Mucosa of descending colon (tissue), 3 donors: Measurements from ENCODE around the gene GJB6. TPM values are rescaled to one million over a fixed set of nuclear protein-coding genes. Genes with fewer than 3 reads are reported as not detected.

ENCODE experiments used
- ATAC-seq: fragments of 200-7000 bp; cut with Tn5 transposase; one replicate; pipeline ENCODE4 v1.9.1; 2020; ENCODE audit warnings: mild to moderate bottlenecking, moderate library complexity
- DNase-seq, 3 donors: peaks; one replicate each; pipeline ENCODE4 v3.0.0-alpha.2; 2020
- H3K36me3 ChIP-seq: fragments of 200-600 bp; one replicate; pipeline ENCODE4 v1.8.0; 2021; ENCODE audit warnings: low read depth, mild to moderate bottlenecking
- H3K4me1 ChIP-seq: fragments of 200-600 bp; one replicate; pipeline ENCODE4 v1.8.0; 2021; ENCODE audit warnings: low read depth, mild to moderate bottlenecking
- H3K4me3 ChIP-seq: fragments of 200-600 bp; one replicate; pipeline ENCODE4 v1.8.0; 2021; ENCODE audit warnings: mild to moderate bottlenecking
- H3K9me3 ChIP-seq: fragments of 200-600 bp; one replicate; pipeline ENCODE4 v1.8.0; 2021; ENCODE audit warnings: mild to moderate bottlenecking
- CTCF ChIP-seq: fragments of 200-600 bp; IDR thresholded peaks from one replicate; pipeline ENCODE4 v1.8.0; 2022; ENCODE audit warnings: antibody characterized with exemption, mild to moderate bottlenecking
- intact Hi-C, 2 donors: fragments of 100-400 bp; cut with DNase I in 1 of 2; cut with micrococcal nuclease in 1 of 2; formaldehyde crosslinking; loops; one replicate each; pipeline versions ENCODE4 v1.11.0 to v1.11.1; 2022; cut with DNase I, micrococcal nuclease
- total RNA-seq, 3 donors: library from RNA; stranded (reverse); fragmentation: NEBNext Ultra II Directional in 2 of 3; extraction: Animal tissue kit (Norgen Biotek cat#: 25700) in 2 of 3; gene quantifications; one replicate each; pipeline versions ENCODE4 v1.2.1 to v1.2.4, GENCODE V29; 2021 to 2023
- donor health status: DM: no; HTN: no; CAD: no; lungs with moderate emphysema.
- donor health status: DM: no; HTN: no; CAD: no.
- donor health status: DM: no; HTN: yes; CAD: no.

GJB6 gene
- total RNA-seq, 3 donors from 2014 or later, result not detected

- intact Hi-C loops, result no loop called here
These were observed 10.3 kb downstream of the GJB6 start for GRCh38 chr13:20221772-20222171.

GRCh38 chr13:20219577-20219976, 12.5 kb downstream of the GJB6 start:
- intact Hi-C loops, result no loop called here
- TF ChIP-seq CTCF, result no peak

More at GRCh38 chr13:20221772-20222171, 10.3 kb downstream of the GJB6 start:
- Histone ChIP-seq H3K4me1 (no peaks in the 10 kb centered on the region), H3K9me3 (no peaks in the 10 kb centered on the region), H3K4me3 (no peak overlapping the region), H3K36me3 (no peaks in the 10 kb centered on the region)
- no peak for ATAC-seq
- TF ChIP-seq CTCF, result no peak
- no peak for DNase-seq

GRCh38 chr13:20217168-20217567, 15.0 kb downstream of the GJB6 start:
- intact Hi-C loops, result no loop called here
- Histone ChIP-seq H3K4me1 (no peaks in the 10 kb centered on the region), H3K9me3 (no peaks in the 10 kb centered on the region), H3K36me3 (no peaks in the 10 kb centered on the region), H3K4me3 (no peak overlapping the region)
- TF ChIP-seq CTCF, result no peak
- ATAC-seq (no peak), DNase-seq (no peak)

More at GRCh38 chr13:20219577-20219976, 12.5 kb downstream of the GJB6 start:
- DNase-seq (no peak), ATAC-seq (peak; percentile 32)
- no peaks in the 10 kb centered on the region for H3K9me3 ChIP-seq
- no peaks in the 10 kb centered on the region for H3K4me1 ChIP-seq
- no peak overlapping the region for H3K4me3 ChIP-seq
- H3K36me3 ChIP-seq, result no peaks in the 10 kb centered on the region

- DNase-seq, result no peak
- no peak for ATAC-seq
- TF ChIP-seq CTCF, result no peak
- H3K4me1 ChIP-seq, result no peaks in the 10 kb centered on the region
- H3K4me3 ChIP-seq, result no peak overlapping the region
- intact Hi-C loops, result no loop called here
- H3K9me3 ChIP-seq, result no peaks in the 10 kb centered on the region
- H3K36me3 ChIP-seq, result no peaks in the 10 kb centered on the region
These were observed 22.2 kb downstream of the GJB6 start for GRCh38 chr13:20209948-20210347.

- ATAC-seq, result no peak
- no peak for DNase-seq
- no peak overlapping the region for H3K4me3 ChIP-seq
- intact Hi-C loops, result no loop called here
- H3K36me3 ChIP-seq, result no peaks in the 10 kb centered on the region
- H3K9me3 ChIP-seq, result no peaks in the 10 kb centered on the region
- TF ChIP-seq CTCF, result no peak
- no peaks in the 10 kb centered on the region for H3K4me1 ChIP-seq
These were observed 25.4 kb downstream of the GJB6 start for GRCh38 chr13:20206698-20207235.
